Erythroblast (primary cell): ENCODE measurements around the gene OR2B2.

Source experiments
- GATA1 ChIP-seq: IDR thresholded peaks from 2 replicates; pipeline ENCODE4 v1.6.1; 2011; ENCODE audit warnings: low read depth, mild to moderate bottlenecking, control low read depth, low read length, moderate library complexity
- POLR2A ChIP-seq: IDR thresholded peaks from 2 replicates; pipeline ENCODE4 v1.6.1; 2011; ENCODE audit warnings: mild to moderate bottlenecking, low read length

- TF ChIP-seq POLR2A (peak; percentile 100), GATA1 (no peak)
These were observed 21.5 kb downstream of the OR2B2 start for GRCh38 chr6:27890445-27891319.
